Left lobe of liver (tissue), 2 donors: Measurements from ENCODE around the gene KIRREL2. TPM values are rescaled to one million over a fixed set of nuclear protein-coding genes. Genes with fewer than 3 reads are reported as not detected.
"Not testable (repeated sequence)": the region's sequence is repeated elsewhere in the genome, so short reads cannot be mapped to it uniquely, and the experiment has no call there.

Experiments used
- ATAC-seq: fragments of 200-7000 bp; cut with Tn5 transposase; one replicate; pipeline ENCODE4 v1.9.1; 2020; ENCODE audit warnings: mild to moderate bottlenecking, moderate library complexity
- DNase-seq: peaks from one replicate; pipeline ENCODE4 v3.0.0-alpha.2; 2020; ENCODE audit warnings: low spot score
- total RNA-seq: library from RNA; stranded (reverse); gene quantifications from one replicate; pipeline ENCODE4 v1.2.1, GENCODE V29; 2021
- donor health status: DM: no; HTN: no; CAD: no; lungs with moderate emphysema.
- donor health status: DM: no; HTN: yes; CAD: no.

KIRREL2 gene
- total RNA-seq = 0.20 TPM

DNA sequence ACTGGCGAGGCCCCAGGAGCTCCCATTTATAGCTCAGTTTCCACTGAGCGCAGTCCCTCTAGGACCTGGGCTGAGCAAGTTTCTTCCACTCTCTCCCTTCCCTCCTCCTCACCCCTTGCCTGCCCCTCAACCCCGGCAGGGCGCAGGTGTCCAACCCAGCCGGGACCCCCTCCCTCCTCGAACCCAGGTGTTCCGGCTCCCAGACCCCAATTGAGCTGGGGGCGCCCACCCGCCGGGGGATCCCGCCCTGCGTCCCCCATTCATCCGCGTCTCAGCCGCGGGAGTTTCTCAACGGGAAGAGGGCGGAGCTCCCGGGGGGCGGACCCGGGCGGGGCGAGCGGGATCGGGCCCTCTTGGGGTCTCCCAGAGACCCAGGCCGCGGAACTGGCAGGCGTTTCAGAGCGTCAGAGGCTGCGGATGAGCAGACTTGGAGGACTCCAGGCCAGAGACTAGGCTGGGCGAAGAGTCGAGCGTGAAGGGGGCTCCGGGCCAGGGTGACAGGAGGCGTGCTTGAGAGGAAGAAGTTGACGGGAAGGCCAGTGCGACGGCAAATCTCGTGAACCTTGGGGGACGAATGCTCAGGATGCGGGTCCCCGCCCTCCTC lies at the start of gene KIRREL2:
TSS of gene KIRREL2 (plus strand) at position 366 of the 604 bp plus-strand sequence. CDS start at position 575, 209 bp downstream.
- ATAC-seq = peak; percentile 10
- DNase-seq = no peak

DNA sequence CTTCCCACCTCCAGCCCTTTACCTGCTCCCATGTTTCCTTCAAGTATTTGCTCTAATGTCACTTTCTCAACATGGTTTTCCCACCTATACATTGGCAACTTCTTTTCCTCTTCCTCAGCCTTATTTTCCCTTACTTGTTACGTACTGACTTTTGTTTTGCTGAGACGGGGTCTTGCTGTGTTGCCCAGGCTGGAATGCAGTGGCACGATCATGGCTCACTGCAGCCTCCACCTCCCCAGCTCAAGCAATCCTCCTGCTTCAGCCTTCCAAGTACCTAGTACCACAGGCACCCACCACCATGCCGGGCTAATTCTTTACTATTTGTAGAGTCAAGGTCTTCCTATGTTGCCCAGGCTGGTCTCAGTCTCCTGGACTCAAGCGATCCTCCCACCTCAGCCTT lies 49.1 kb upstream of the KIRREL2 start:
- DNase-seq (no peak), ATAC-seq (no peak)

DNA sequence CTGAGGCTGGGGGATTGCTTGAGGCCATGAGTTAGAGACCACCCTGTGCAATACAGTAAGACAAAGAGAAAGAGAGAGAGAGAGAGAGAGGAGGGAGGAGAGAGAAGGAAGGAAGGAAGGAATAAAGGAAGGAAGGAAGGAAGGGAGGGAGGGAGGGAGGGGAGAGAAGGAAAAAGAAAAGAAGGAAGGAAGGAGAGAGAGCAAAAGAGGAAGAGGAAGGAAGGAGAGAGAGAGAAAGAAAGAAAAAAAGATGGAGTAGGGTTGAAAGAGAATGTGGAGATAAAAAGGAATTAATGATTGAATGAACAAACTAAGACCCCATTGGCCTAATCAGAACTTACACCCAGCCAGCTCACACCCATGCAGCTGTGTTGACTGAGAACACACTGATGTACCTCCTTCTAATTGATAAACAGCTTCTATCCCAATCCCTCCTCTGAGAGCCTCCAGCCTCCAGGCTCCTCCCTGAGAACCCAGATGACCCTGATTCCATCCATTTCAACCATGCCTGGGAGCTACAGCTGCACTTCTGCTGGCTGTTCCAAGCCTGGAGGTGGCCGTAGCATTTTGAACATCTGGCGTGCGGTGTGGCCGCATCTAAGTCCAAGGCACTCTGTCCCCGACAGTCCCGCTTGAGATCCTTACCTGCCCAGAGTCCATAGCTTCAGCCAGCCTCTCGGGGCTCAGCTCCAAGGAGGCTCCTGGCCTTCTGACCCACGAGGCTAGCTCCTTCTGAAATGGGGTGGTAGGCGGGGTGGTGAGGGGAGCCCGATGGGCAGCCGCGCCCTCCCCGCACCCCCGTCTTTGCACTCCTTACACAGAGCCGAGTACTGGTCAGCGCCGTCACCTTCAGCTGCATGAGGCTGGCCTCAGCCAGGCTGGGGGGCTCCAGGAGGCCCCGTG lies 45.1 kb upstream of the KIRREL2 start:
- peak; percentile 69 for ATAC-seq
- no peak for DNase-seq

DNA sequence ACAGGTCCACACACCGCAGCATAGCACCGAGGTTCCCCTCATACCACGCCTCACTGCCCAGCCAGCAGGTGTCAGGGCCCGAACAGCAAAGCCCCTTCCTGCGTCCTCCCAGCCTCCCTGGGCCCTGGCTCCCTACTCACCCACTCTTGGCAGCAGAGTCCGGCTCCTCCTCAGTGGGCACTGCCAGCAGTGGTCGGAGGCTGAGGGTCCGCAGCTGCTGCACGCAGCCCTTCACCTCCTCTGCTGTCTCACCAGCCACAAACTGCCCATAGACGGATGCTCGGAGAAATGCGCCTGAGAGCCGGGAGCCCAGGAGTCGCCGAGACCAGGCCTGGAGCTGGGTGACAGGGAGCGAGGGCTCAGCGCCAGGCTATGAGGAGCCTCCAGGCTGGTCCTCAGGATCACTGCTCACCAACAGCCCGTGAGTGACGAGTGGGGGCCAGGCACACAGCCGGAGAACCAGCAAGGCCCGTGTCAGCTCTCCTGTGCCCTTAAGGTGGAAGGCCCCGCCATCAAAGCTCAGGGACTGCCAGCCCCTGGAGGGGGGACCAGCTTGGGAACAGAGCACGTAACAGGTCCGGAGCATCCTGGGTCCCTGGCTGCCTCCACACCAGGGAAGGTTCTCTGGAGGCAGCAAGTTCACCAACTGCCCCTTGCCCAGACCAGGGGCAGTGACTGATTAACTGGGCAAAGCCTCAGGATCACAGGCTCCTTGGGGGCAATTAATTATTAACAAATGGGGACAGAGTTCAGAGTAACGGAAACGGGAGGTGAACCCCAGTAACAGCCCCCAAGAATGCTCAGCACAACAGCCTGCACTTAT lies 44.3 kb upstream of the KIRREL2 start, which contains the start of gene PRODH2:
TSS of gene PRODH2 (minus strand) at position 626 of the 823 bp plus-strand sequence. CDS start at position 586, 40 bp downstream.
- peak; percentile 87 for DNase-seq
- ATAC-seq = peak; percentile 91

DNA sequence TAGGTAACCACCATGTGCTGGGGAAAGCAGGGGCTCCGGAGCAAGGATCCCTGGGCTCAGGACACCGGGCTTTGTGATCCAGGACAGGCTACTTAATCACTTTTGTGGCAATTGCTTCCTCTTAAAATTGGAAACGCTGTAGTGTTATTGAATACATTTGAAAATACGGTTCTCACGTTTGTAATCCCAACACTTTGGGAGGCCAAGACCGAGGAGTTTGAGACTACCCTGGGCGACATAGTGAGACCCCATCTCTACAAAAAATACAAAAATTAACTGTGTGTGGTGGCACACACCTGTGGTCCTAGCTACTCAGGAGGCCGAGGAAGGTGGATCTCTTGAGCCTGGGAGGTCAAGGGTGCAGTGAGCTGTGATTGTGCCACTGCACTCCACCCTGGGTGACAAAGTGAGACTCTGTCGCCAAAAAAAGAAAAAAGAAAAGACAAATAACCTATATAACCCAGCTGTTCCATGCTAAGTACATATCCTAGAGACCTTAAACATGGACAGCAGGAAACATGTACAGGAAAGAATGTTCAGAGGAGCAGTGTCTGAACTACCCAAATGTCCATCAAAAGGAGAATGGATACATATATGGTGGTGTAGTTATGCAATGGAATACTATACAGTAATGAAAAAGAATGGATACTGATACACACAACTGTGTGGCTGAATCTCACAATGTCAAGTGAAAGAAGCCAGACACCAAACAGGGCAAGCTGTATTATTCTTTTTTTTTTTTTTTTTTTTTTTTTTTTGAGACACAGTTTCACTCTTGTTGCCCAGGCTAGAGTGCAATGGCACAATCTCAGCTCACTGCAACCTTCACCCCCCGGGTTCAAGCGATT lies 43.4 kb upstream of the KIRREL2 start:
- ATAC-seq = peak; percentile 2
- no peak for DNase-seq

- no peak for DNase-seq
- no peak for ATAC-seq
These were observed 40.4 kb upstream of the KIRREL2 start for GRCh38 chr19:35816262-35816661.

GRCh38 chr19:35816846-35817245 lies 39.9 kb upstream of the KIRREL2 start:
- DNase-seq = no peak
- ATAC-seq = no peak

GRCh38 chr19:35818445-35818844 lies 38.3 kb upstream of the KIRREL2 start:
- ATAC-seq (no peak), DNase-seq (no peak)

DNA sequence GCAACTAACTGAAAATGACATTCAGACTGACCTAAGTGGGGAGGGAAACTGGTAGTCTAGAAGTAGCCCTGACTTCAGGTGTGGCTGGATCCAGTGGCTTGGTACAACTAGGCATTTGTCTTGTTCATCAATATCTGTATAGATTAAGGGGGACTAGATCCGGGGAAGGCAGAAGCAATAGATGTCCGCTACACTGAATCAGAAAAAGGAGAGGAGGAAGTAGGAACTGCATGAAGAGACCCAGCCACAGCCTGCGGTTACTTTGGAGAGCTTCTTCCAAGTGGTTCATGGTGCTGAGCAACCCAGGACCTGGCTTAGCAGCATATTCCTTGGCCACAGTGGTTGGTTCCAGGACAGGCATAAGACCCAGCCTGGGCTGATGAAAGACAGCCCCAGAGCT lies 34.1 kb upstream of the KIRREL2 start:
- ATAC-seq = no peak

DNA sequence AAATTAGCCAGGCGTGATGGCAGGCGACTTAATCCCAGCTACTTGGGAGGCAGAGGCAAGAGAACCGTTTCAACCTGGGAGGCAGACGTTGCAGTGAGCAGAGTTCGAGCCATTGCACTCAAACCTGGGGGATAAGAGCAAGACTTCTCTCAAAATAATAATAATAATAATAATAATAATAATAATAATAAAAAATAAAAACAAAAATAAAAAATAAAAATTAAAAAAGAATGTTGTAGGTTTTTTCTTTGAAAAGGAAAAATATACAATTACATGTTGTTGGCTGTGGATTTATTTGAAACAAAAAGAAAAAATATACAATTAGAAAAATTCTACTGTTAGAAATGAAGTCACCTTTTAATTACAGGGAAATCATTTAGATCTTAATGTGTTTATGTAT lies 32.6 kb upstream of the KIRREL2 start:
- ATAC-seq = no peak

More for the DNA sequence above, 34.1 kb upstream of the KIRREL2 start:
- no peak for DNase-seq

DNA sequence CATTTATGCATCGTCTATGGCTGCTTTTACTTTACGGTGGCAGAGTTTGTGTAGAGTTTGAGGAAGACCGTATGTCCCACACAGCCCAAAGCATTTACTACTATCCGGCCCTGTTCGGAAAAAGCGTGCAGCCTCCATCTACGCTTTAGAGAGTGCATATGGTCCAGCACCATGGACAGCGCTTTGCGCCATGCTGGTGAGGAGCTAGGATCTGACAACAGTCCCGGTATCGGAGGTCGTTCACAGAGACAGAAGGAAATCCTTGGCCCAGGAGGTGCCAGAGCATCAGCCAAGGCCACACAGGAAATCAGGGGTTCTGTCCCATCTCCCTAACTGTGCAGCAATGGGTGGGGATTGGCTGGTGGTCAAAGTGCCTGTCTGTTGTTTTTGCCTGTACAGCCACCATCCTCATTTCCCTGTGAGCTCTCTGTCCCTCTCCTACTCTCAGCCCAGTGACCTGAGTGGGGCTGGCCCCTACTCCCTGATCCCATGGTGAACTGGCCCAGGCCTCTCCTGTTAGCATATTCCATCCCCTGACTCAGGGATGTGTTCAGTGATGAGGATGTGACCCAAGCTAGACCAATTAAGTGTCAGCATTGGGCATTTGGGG lies 27.9 kb upstream of the KIRREL2 start:
- DNase-seq (peak; percentile 50), ATAC-seq (peak; percentile 85)

More for the DNA sequence above, 32.6 kb upstream of the KIRREL2 start:
- DNase-seq = no peak

DNA sequence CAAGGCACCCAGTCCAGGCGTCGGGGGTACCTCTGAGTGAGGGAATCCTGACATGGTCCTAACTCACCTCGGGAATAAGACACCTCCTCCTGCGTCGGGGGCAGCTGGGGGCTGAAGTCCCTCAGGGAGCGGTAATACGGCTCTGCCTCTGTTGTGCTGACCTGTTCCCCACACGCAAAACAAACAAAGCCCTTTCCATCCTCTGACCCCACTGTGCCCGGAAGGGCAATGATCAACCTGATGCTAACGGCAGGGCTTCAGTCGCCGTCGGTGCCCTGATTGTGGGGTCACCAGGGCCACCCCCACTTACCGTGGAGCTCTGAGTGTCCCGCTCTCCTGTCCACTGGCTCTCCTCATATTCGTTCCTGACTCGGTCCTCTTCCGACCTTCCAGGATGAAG lies 25.7 kb upstream of the KIRREL2 start:
- DNase-seq (no peak), ATAC-seq (no peak)

DNA sequence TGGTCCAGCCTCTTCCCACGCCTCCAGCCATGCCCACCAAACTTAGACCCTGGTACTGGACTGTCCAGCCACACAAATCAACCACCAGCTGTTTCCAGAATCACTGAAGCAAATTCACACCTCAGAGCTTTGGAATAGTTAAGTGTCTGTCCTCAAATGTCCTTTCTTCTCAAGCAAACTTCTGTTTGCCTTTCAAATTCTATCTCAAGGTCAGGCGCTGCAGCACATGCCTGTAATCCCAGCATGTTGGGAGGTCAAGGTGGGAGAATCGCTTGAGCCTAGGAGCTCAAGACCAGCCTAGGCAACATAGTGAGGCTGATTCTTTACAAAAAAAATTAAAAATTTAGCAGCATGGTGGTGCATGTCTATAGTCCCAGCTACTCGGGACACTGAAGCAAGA lies 24.7 kb upstream of the KIRREL2 start:
- no peak for ATAC-seq
- DNase-seq = no peak

GRCh38 chr19:35833972-35834371 lies 22.7 kb upstream of the KIRREL2 start:
- DNase-seq (no peak), ATAC-seq (no peak)

DNA sequence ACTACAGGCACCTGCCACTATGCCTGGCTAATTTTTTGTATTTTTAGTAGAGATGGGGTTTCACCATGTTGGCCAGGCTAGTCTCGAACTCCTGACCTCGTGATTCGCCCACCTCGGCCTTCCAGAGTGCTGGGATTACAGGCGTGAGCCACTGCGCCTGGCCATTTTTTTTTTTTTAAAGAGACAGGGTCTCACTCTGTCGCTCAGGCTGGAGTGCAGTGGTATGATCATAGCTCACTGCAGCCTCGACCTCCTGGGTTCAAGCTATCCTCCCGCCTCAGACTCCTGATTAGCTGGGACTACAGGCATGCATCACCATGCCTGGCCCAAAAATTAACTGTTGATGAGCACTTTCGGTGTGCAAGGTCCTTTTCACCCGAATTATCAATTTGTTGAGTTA lies 20.6 kb upstream of the KIRREL2 start:
- not testable (repeated sequence) for ATAC-seq, DNase-seq

DNA sequence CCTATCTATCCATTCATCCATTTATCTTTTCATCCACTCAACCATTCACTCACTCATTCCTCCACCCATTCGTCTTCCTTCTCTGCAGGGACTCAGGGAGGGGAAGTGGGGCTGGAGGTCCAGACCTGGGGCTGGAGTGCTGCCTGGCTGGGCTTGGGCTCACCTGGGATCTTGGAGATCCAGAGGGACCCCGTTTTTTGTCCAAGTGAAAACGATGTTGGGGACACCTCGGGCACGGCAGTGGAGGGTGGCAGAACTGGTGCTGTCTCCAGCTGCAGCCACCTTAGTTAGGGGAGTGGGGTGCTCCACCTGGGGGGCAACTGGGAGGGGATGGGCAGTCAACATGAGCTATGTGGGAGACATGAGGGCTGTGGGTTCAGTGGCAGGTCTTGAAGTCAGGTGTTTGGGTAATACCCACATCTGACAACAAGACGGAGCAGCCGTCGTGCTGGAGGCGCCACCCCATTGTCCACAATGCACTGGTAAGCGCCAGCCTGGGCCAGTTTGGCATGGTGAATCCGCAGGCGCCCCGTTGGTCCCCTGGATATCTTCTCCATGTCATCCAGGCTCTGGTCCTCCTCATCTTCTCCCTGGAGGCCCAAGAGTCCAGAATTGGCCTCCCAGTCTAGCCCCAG lies 14.6 kb upstream of the KIRREL2 start:
- ATAC-seq = no peak
- no peak for DNase-seq

DNA sequence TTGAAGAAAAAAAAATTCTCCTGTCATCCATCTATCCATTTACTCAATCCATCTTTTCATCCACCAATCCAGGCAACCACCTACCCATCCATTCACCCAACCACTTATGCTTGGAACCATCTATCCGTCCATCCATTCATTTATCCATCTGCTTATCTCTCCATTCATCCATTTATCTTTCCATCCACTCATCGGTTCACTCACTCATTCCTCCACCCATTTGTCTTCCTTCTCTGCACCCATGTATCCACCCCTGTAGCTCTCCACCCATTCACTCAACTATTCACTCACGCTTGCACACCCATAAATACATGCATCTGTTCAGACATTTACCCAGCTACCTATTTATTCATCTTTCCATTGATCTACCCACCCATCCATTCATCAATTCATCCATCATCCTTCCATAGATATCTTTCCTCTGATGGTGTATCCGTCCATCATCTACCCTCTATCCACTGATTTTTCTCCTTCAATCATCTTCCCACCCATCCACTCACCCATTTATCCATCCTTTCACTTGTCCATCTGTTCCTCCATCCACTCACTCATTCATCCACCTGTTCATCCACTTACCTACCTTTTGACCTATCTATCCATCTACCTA lies 13.9 kb upstream of the KIRREL2 start:
- DNase-seq = no peak
- ATAC-seq = no peak

DNA sequence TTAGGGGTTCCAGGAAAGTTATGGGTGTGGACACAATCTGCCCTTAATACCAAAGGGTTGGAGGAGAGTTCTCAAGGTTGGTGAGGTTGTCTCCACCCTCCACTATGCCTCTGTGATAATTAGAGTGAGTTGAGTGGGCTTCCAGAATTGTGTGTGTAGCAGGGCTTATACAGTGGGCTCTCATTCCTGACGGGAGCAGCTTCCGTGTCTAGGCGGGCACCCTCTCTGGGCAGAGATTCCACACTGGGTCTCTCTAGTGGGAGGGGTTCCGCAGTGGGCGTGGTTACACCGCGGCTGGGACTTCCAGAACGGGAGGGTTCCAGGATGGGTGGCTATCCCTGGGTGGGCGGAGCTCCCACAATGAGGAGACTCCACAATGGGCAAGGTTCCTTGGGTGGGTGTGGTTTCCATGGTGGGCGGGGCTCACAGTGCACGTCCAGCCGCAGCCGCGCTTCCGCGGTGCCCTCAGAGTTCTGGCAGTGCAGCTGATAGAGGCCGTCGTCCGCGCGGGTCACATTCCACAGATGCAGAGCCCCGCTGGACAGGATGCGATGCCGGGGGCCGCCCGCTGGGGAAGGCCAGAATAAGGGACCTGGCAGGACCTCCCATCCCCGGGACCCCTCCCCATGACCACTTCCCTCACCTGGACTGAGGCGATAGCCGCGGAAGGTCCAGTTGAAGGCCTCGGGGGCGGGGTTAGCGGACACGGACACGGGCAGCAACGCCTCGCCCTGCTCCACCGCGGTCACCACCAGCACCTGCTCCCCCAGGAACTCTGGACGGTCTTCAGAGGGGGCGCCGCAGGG lies 12.8 kb upstream of the KIRREL2 start:
- no peak for DNase-seq
- no peak for ATAC-seq
